Central memory CD4-positive, alpha-beta T cell (primary cell): ENCODE data around the gene OSBPL8.
A peak's percentile ranks its signal among the peaks of the same experiment; 100 is the strongest.

Experiments
- DNase-seq: peaks from one replicate; pipeline ENCODE4 v3.0.0; 2022
- total RNA-seq, 3 experiments: gene quantifications; one replicate each; lab custom pipeline; 2026; lab: John Stamatoyannopoulos, UW

The OSBPL8 gene
- 264 to 506 (median 299) reads per million in 3 experiments for total RNA-seq

GRCh38 chr12:76559400-76560085 is at the start of gene OSBPL8:
Gene OSBPL8, minus strand, starts transcription at chr12:76559771. Its CDS starts 72,220 bp downstream, at chr12:76487551.
- peak; percentile 88 for DNase-seq

- DNase-seq: no peak
Measured at GRCh38 chr12:76608070-76608469, 48.5 kb upstream of the OSBPL8 start.

GRCh38 chr12:76595056-76595455 is 35.5 kb upstream of the OSBPL8 start:
- DNase-seq: no peak

GRCh38 chr12:76591476-76591875 is 31.9 kb upstream of the OSBPL8 start:
- DNase-seq: no peak

- DNase-seq: no peak
Measured at GRCh38 chr12:76590131-76590530, 30.6 kb upstream of the OSBPL8 start.

GRCh38 chr12:76588881-76589565 is 29.5 kb upstream of the OSBPL8 start:
- no peak for DNase-seq

GRCh38 chr12:76587428-76588178 is 28.0 kb upstream of the OSBPL8 start:
- DNase-seq: no peak

GRCh38 chr12:76586764-76587395 is 27.3 kb upstream of the OSBPL8 start:
- DNase-seq: peak; percentile 53

GRCh38 chr12:76583301-76583700 is 23.7 kb upstream of the OSBPL8 start:
- no peak for DNase-seq

- DNase-seq: no peak
Measured at GRCh38 chr12:76573840-76574373, 14.3 kb upstream of the OSBPL8 start.

GRCh38 chr12:76571256-76571655 is 11.7 kb upstream of the OSBPL8 start:
- DNase-seq: no peak

GRCh38 chr12:76569685-76570604 is 10.4 kb upstream of the OSBPL8 start:
- DNase-seq: peak; percentile 40

- no peak for DNase-seq
Measured at GRCh38 chr12:76568888-76569551, 9.4 kb upstream of the OSBPL8 start.

- DNase-seq: no peak
Measured at GRCh38 chr12:76568130-76568529, 8.6 kb upstream of the OSBPL8 start.

- no peak for DNase-seq
Measured at GRCh38 chr12:76563061-76563460, 3.5 kb upstream of the OSBPL8 start.

- DNase-seq: no peak
Measured at GRCh38 chr12:76562130-76562529, 2.6 kb upstream of the OSBPL8 start.

- no peak for DNase-seq
Measured at GRCh38 chr12:76560086-76560491, 518 bp upstream of the OSBPL8 start.

- DNase-seq: peak; percentile 93
Measured at GRCh38 chr12:76558684-76559399, 729 bp downstream of the OSBPL8 start.

- DNase-seq: peak; percentile 38
Measured at GRCh38 chr12:76556368-76556767, 3.2 kb downstream of the OSBPL8 start.

- no peak for DNase-seq
Measured at GRCh38 chr12:76555797-76556196, 3.8 kb downstream of the OSBPL8 start.
